HG03442 (cell line): ENCODE results near the gene SLF2.
"Not testable (repeated sequence)": the region's sequence is repeated elsewhere in the genome, so short reads cannot be mapped to it uniquely, and the experiment has no call there.

Experiments
- ATAC-seq: cut with Tn5 transposase; IDR thresholded peaks from one replicate; pipeline ENCODE4 v1.9.1; 2021; ENCODE audit warnings: mild to moderate bottlenecking, moderate library complexity; ENCODE audit not compliant: unreplicated experiment

SLF2 gene

DNA sequence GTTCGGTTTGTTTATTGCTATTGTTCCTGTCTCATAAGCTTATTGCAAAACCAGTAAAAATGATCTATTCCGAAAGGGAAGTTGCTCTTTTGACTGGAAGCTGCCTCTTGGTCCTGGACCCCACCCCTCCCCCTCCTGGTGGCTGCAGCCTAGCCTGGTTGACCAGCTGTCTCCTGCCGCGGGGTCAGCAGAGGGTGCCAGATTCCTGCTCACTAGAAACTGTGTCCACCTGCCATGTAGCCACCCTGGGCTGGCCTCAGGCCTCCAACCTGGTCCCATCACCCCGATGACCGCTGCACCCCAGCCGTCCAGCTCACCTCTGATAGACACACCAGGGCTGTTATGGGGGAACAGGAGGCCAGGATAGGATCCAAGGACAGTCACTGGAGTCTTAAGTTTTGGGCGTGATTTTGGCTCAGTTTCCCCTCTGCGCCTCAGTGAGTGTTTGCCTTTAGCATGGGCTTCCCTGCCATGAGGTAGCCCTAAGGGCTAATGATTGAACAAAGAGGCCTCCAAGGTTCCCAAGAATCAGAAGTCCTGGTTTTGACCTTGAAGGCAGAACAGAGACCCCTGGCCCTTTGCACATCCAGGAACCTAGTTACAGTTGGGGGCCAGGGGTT is 32.9 kb upstream of the SLF2 start:
- ATAC-seq: no peak

DNA sequence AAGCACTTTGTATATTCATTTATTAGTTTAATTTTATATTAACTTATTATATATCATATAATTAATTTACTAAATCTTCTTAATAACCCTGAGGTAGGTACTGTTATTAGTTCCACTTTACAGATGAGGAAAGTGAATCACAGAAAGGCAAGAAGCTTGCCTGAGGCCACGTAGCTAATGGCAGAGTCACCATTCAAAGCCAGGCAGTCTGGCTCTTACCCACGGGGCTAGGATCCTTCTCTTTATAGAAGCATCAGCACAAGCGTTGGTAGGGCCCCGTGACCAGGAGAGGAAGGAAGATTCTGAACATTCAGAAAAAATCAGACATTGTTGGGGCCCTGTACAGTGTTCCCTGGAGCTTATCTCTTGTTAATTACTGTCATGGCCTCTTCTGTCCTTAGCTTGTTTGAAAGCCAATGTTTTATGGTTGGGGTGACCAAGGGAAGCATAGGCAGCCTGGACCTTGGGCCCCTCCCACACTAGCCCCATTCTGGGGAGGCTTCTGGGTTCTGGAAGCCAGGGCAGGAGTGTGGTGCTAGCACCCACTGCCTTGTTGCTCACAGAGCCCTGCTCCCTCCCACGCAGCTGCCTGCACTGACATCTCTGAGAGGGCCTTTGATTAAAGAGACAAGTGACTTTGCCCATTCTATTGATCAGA is 31.1 kb upstream of the SLF2 start:
- ATAC-seq: no peak

- no peak for ATAC-seq
These were observed 30.5 kb upstream of the SLF2 start for GRCh38 chr10:100882252-100882651.

DNA sequence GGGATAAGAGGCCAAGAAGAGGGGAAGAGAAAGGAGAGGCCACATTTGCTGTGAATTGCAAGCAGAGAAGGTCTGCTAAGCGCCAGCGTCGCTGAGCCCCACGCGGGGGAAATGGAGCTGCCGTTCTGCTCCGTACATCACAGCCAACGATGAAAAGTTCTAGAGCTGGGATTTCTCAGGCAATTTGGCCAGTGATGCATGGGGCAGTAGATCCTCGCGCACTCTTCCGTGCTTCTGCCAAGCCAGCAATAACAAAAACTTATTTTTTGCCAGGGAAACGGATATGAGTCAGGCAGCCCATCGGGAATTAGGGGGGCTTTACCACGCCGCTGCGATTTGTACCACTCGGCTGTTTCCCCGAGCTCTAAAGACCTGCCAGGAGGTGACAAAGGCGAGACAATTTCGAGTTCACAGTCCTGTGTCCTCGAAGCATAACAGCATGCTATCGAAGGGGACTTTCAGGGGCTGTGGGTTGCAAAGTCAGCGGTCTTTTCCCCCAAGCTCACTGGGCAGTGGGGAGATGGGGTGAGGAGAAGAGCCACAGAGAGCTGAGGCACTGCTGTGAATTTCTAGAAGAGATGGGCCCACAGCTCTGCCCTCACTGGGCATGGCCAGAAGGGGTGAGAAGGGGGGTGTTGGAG is 30.0 kb upstream of the SLF2 start:
- ATAC-seq: no peak

DNA sequence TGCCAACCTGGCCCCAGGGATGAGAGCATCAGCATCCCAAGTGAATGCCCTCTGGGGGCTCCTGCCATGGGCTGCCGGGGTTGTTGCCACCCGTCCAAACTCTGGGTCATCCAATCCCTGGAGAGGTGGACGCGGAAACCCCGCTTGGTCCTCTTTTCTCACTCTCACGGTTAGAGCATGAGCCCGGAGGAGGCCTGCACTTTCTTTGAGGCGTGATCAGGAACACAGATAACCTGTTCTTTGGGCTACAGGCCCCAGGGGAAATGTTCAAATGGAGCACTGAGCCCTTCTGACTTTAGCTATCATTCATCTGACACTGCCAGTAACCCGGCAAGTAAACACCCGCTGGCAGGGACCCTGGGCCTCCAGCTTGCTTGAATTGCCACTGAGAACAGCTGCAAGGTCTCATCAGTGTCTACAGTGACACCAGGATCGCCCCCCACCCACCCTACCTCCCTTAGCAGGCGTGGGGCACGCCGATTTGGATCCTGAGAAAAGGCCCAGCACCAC is 29.4 kb upstream of the SLF2 start:
- no peak for ATAC-seq

DNA sequence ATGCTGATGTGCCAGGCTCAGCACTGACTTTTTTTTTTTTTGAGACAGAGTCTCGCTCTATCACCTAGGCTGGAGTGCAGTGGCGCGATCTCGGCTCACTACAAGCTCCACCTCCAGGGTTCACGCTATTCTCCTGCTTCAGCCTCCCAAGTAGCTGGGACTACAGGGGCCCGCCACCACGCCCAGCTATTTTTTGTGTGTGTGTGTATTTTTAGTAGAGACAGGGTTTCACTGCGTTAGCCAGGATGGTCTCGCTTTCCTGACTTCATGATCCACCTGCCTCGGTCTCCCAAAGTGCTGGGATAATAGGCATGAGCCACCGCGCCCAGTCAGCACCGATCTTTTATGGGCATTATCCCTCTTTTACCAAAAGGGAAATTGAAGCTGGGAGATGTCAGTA is 27.2 kb upstream of the SLF2 start:
- not testable (repeated sequence) for ATAC-seq

DNA sequence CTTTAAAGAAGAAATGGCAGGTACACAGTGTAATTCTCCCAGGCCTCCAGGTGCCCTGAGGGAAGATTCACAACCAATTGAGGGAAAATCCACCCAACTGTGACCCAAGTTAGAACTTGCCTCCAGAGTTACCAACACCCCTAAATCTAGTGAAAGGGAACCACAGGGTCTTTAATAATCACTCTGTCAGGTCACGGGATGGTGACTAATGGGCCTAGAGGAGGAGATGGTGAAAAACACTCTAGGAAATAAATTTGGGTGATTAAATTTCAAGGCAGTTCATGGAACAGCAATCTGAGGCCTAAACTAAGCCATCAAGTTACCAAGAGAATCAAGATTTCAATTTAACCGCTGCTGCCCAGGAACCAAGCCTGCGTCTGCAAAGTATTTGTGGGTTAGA is 26.7 kb upstream of the SLF2 start:
- no peak for ATAC-seq

GRCh38 chr10:100886521-100886920 is 26.2 kb upstream of the SLF2 start:
- ATAC-seq: no peak

DNA sequence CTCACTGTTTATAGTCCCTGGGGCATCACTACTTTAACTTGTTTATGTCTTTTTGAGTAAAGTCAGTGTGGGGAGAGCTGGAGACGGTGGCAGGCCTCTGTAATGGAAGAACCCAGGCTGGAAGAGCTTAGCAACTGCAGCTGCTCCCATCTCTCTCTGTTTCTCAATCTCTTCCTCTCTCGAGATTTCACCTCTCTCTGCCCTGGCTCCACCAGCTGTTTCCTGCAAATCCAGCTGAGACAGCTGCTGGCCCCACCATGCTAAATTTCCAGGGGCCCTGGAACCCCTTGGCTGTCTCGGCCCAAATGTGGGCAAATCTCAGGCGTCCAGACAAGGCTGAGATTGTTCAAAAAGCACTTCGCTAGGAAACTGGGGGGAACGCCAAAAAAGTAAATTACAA is 25.8 kb upstream of the SLF2 start:
- ATAC-seq: no peak

DNA sequence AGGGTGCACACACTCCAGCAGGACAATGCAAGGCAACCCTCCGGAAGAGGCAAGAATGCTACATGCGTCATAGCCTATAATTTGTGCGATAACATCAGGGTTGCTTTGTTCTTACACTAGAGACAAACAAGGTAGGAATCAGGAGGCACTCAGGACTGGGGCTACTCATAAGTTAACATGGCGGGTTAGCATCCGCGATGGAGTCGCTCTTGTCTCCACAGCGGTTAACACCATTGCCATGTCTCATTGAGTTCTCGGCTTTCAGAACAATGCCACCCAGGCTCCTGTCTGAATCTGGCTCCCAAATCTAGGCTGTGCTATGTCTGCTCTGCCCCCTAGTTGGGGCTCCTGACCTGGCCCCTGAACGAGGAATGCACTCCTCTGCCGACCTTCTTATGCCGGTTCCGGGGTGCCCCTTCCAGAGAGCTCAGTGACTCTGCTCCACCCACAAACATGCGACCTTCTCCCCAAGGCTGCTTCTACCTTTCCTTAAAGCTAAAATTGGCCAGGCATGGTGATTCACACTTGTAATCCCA is 24.9 kb upstream of the SLF2 start:
- no peak for ATAC-seq

DNA sequence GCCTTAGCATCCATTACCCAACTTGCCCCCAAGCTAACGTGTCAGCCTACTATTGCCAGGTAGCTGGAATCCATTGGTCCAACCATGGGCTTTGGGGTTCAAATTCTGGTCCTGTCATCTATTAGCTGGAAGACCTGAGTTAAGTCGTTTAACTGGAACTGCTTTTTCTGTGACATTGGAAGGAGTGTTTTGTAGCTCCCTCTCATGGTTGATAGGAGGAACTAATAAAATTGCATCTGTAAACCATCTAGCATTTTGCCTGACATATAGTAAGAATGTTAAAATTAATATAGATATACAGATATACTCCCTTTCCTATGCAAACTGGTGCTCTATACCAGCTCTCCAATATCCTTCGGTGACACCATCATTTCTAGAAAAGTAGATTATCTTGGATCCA is 23.8 kb upstream of the SLF2 start:
- no peak for ATAC-seq

GRCh38 chr10:100889546-100889945 is 23.2 kb upstream of the SLF2 start:
- no peak for ATAC-seq

DNA sequence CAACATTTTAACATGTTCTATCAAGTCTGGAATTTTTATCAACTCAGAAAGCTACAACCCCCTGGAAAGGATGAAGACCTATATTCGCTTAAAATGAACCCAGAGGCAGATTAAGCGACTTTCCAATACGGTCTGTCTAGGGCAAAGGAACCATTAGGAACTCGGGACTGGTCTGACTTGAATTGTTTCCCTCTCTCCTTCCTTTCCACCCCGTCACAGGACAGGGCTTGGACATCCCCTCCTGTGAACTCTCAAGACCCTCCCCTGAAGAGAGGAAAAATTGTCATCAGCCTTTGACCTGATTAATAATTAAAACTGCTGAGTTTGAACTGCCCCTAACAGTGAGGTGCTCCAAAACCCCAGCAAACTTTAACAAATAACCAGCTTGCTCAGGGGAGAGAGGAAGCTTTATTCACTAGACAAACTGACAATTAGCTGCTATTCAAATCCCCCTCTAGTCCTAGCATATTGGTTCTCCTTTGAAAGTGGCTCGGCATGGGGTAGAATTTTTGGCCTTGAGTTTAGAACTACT is 22.6 kb upstream of the SLF2 start:
- no peak for ATAC-seq

DNA sequence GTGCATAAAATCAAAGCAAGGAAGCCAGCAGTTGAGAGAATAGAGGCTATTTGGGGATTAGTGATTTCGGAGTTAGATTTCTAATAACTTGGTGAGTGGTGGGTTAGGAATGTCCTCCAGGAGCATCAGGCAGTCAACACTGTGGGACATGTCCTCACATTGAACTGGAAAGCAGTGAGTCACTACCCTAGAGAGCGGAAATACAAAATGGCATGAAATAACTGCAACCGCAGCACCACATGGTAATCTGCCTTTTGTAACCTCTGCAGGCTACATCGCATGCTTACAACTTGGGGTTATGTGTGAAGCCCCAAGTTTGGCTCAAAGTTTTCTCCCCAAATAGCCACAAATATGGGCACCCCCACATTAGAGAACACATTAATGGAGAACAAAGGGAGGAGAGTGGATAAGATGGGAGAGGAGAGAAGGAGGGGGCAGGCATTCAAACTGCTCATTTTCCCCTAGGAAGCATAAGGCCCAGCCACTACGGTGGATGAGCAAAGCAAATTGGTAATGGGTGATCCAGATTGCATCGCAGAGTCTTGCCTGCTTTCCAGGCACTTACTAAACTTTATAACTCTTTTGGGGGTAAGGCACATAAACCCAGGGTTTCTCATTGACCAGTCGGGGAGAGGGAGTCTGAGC is 22.0 kb upstream of the SLF2 start:
- ATAC-seq: no peak

DNA sequence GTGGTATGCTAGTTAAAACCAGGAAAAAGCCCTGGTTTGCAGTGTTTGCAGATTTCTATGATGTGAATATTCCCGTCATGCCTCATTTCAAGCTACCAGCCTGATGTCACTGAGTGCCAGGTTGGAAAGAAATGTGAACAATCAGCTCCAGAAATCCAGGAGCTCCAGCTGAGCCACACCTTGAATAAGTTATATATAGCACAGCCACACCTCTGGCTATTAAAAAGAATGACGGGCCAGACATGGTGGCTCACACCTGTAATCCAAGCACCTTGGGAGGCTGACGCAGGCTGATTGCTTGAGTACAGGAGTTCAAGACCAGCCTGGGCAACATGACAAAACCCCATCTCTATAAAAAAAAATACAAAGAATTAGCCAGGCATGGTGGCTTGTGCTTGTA is 18.7 kb upstream of the SLF2 start:
- no peak for ATAC-seq

- ATAC-seq: no peak
These were observed 18.0 kb upstream of the SLF2 start for GRCh38 chr10:100894589-100895294.

- no peak for ATAC-seq
These were observed 17.4 kb upstream of the SLF2 start for GRCh38 chr10:100895346-100895745.

DNA sequence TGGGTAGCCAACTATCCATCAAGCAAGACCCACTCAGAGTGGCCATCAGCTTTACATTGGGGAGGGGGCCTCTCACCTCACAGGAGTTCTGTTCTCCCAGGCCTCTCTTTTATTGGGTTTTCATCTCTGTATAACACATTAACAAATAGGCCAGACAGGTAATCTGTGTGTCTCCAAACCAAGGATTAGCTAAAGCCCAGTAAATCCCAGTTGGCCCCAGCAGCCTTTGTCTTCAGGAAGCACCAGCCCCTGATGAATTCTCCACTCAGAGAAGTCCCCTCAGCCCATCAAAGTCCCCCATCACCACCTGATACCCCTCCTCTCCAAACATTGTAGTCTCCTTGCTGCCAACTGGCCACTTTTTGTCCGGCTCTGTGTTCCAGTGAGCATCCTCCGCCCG is 16.9 kb upstream of the SLF2 start:
- ATAC-seq: no peak

DNA sequence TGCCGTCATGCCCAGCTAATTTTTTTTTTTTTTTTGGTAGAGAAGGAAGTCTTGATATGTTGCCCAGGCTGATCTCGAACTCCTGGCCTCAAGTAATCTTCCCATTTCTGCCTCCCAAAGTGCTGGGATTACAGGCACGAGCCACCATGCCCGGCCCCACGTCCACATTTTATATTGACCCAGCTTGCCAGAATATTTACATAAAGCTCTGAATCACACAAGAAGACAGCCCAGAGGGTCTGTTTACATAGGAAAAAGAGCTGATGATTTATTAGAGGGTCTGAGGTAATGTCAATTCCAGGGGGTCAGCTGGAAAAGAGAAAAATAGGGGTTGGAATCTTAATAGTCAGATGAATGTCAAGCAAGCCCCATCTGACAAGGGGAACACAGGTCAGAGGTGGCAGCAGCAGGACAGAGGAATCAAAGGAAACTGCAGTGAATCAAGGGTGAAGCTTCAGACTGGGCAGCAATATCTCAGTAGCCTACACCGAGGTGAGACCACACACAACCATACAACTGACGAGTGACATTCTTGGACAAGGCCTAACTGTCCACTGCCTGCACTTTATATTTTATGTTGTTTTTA is 15.8 kb upstream of the SLF2 start:
- ATAC-seq: no peak

GRCh38 chr10:100897976-100898375 is 14.8 kb upstream of the SLF2 start:
- no peak for ATAC-seq
